Left lung (tissue), 10 donors: Measurements from ENCODE around the gene PSEN2. TPM values are rescaled to one million over a fixed set of nuclear protein-coding genes. Genes with fewer than 3 reads are reported as not detected.
"Not testable (repeated sequence)": the region's sequence is repeated elsewhere in the genome, so short reads cannot be mapped to it uniquely, and the experiment has no call there.

Source experiments
- ATAC-seq: fragments of 200-7000 bp; cut with Tn5 transposase; one replicate; pipeline ENCODE4 v1.9.1; 2020; ENCODE audit warnings: moderate library complexity
- DNase-seq, 4 donors: peaks; one replicate each; pipeline ENCODE4 v3.0.0-alpha.2; 2013 to 2020
- H3K27ac ChIP-seq, 2 donors: fragments of 200-600 bp; sonication (generic) in 1 of 2; one replicate each; pipeline versions ENCODE4 v1.5.0 to v1.8.0; 2020 to 2021
- H3K27me3 ChIP-seq, 2 donors: fragments of 200-600 bp; sonication (generic) in 1 of 2; one replicate each; pipeline versions ENCODE4 v1.5.0 to v1.8.0; 2020 to 2021
- H3K36me3 ChIP-seq, 2 donors: fragments of 200-600 bp; sonication (generic) in 1 of 2; one replicate each; pipeline versions ENCODE4 v1.5.0 to v1.8.0; 2020 to 2021
- H3K4me1 ChIP-seq, 2 donors: fragments of 200-600 bp; one replicate each; pipeline ENCODE4 v1.8.0; 2021
- H3K4me3 ChIP-seq, 2 donors: fragments of 200-600 bp; sonication (generic) in 1 of 2; one replicate each; pipeline versions ENCODE4 v1.5.0 to v1.8.0; 2020 to 2021; ENCODE audit warnings: mild to moderate bottlenecking in 1 of 2
- H3K9me3 ChIP-seq, 2 donors: fragments of 200-600 bp; sonication (generic) in 1 of 2; one replicate each; pipeline versions ENCODE4 v1.5.0 to v1.8.0; 2020 to 2021
- intact Hi-C, 2 donors: fragments of 100-400 bp; cut with DNase I; formaldehyde crosslinking; loops; one replicate each; pipeline versions ENCODE4 v1.11.2 to v1.14.2; 2022
- polyA plus RNA-seq, 6 donors: library from polyadenylated mRNA; unstranded; fragments of 120-200 nt; gene quantifications; one replicate each; pipeline ENCODE4 v1.2.1, GENCODE V29; 2013; ENCODE audit not compliant: insufficient read length in 6 of 6
- total RNA-seq, 2 donors: library from RNA; stranded (reverse); fragmentation: NEBNext Ultra II Directional; extraction: Animal tissue kit (Norgen Biotek cat#: 25700); gene quantifications; one replicate each; pipeline ENCODE4 v1.2.1, GENCODE V29; 2021
- TF ChIP-seq, protein P1 (sequence below), 2 donors: fragments of 200-600 bp; sonication (generic) in 1 of 2; IDR thresholded peaks; one replicate each; pipeline versions ENCODE4 v1.5.0 to v1.8.0; 2021; ENCODE audit warnings: antibody characterized with exemption in 2 of 2
- donor health status: DM: no; HTN: yes; CAD: no.
- donor health status: DM: no; HTN: no; CAD: no.

Gene PSEN2
- total and polyA plus RNA-seq, 8 donors: 9.2 to 24.8 (median 11.5) TPM

- DNase-seq (peak; percentile 81 to 98 (median 95)), ATAC-seq (peak; percentile 100)
- no peaks in the 10 kb centered on the region for H3K36me3 ChIP-seq
- H3K27ac ChIP-seq: peak overlapping the region; percentile 68 to 81
- intact Hi-C loops: loop anchor here (5.0 kb wide), 2 partner anchors 91 to 196 kb away; partner anchors contain the start of gene ITPKB (in 1 of the 2)
- TF ChIP-seq, protein P1, sequence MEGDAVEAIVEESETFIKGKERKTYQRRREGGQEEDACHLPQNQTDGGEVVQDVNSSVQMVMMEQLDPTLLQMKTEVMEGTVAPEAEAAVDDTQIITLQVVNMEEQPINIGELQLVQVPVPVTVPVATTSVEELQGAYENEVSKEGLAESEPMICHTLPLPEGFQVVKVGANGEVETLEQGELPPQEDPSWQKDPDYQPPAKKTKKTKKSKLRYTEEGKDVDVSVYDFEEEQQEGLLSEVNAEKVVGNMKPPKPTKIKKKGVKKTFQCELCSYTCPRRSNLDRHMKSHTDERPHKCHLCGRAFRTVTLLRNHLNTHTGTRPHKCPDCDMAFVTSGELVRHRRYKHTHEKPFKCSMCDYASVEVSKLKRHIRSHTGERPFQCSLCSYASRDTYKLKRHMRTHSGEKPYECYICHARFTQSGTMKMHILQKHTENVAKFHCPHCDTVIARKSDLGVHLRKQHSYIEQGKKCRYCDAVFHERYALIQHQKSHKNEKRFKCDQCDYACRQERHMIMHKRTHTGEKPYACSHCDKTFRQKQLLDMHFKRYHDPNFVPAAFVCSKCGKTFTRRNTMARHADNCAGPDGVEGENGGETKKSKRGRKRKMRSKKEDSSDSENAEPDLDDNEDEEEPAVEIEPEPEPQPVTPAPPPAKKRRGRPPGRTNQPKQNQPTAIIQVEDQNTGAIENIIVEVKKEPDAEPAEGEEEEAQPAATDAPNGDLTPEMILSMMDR (IDR thresholded peaks at IDR 0.05): peak; percentile 93 to 98
- peak overlapping the region in 1 of 2 donors; percentile 8 for H3K4me3 ChIP-seq
- H3K4me1 ChIP-seq: peaks cover 9 to 19% of the 10 kb centered on the region in 2 donors
- no peaks in the 10 kb centered on the region for H3K9me3 ChIP-seq
- H3K27me3 ChIP-seq: no peaks in the 10 kb centered on the region
These were observed 42.4 kb upstream of the PSEN2 start for GRCh38 chr1:226827968-226828513.

GRCh38 chr1:226829105-226829504, 41.3 kb upstream of the PSEN2 start:
- Histone ChIP-seq H3K27me3 (no peaks in the 10 kb centered on the region), H3K36me3 (no peaks in the 10 kb centered on the region), H3K4me3 (no peak overlapping the region), H3K9me3 (no peaks in the 10 kb centered on the region), H3K4me1 (peaks cover 9 to 19% of the 10 kb centered on the region in 2 donors), H3K27ac (no peak overlapping the region)
- ATAC-seq: no peak
- intact Hi-C loops: loop anchor here (5.0 kb wide), 2 partner anchors 92 to 197 kb away; partner anchors contain the start of gene ITPKB (in 1 of the 2)
- TF ChIP-seq, protein P1 (IDR thresholded peaks at IDR 0.05): no peak
- DNase-seq: no peak

- Histone ChIP-seq H3K36me3 (no peaks in the 10 kb centered on the region), H3K27ac (no peak overlapping the region), H3K4me1 (peaks cover 9 to 17% of the 10 kb centered on the region in 2 donors), H3K9me3 (no peaks in the 10 kb centered on the region), H3K4me3 (no peak overlapping the region), H3K27me3 (no peaks in the 10 kb centered on the region)
- intact Hi-C loops: no loop called here
- DNase-seq (no peak), ATAC-seq (no peak)
- TF ChIP-seq, protein P1 (IDR thresholded peaks at IDR 0.05): no peak
These were observed 38.5 kb upstream of the PSEN2 start for GRCh38 chr1:226831953-226832352.

DNA sequence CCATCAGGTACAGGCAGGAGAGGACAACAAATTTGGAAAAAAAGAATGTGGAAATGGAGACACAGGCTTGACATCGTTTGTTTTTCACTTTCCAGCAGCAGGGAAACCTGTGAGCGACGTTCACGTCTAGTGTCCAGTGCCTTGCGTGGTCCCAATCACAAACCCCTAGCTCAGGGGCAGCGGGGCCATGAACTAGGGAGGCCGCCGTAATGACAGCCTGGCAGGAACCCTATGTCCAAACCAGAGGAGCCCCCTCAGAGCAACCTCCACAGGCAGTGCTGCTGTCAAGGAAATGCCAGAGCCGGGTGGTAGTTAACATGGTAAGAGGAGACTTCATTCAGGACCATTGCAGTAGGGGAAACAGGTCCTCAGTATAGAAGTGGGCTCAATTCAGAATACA, 37.8 kb upstream of the PSEN2 start:
- intact Hi-C loops: no loop called here
- H3K36me3 ChIP-seq: no peaks in the 10 kb centered on the region
- TF ChIP-seq, protein P1 (IDR thresholded peaks at IDR 0.05): no peak
- ATAC-seq (no peak), DNase-seq (no peak)
- no peak overlapping the region for H3K4me3 ChIP-seq
- H3K9me3 ChIP-seq: no peaks in the 10 kb centered on the region
- no peaks in the 10 kb centered on the region for H3K27me3 ChIP-seq
- no peak overlapping the region for H3K27ac ChIP-seq
- peaks cover 4 to 10% of the 10 kb centered on the region in 2 donors for H3K4me1 ChIP-seq

DNA sequence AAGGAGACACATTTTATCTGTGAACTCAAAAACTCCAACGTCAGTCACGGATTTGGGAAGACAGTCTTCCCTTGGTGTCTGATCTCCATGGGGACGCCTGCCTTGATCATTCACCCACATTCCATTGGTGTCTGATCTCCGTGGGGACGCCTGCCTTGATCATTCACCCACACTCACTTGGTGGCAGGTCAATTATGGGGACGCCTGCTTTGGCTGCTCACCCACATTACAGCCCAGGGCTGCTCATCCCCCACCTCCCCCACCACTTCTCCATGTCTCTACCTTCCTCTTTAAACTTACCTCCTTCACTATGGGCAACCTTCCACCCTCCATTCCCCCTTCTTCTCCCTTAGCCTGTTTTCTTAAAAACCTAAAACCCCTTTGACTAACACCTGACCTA, 36.2 kb upstream of the PSEN2 start:
- H3K27ac ChIP-seq, ATAC-seq, H3K9me3 ChIP-seq, H3K36me3 ChIP-seq, intact Hi-C loops, H3K4me3 ChIP-seq, H3K27me3 ChIP-seq, H3K4me1 ChIP-seq, DNase-seq: not testable (repeated sequence)

DNA sequence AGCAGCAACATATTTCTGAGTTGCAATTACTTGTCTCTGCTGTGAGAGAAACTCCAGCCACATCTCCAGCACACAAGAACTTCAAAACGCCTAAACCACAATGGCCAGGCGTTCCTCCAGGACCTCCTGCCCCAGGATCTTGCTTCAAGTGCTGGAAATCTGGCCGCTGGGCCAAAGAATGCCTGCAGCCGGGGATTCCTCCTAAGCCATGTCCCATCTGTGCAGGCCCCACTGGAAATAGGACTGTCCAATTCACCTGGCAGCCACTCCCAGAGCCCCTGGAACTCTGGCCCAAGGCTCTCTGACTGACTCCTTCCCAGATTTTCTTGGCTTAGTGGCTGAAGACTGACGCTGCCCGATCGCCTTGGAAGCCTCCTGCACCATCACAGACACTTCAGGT, 35.0 kb upstream of the PSEN2 start:
- ATAC-seq, H3K9me3 ChIP-seq, H3K27ac ChIP-seq: not testable (repeated sequence)

DNA sequence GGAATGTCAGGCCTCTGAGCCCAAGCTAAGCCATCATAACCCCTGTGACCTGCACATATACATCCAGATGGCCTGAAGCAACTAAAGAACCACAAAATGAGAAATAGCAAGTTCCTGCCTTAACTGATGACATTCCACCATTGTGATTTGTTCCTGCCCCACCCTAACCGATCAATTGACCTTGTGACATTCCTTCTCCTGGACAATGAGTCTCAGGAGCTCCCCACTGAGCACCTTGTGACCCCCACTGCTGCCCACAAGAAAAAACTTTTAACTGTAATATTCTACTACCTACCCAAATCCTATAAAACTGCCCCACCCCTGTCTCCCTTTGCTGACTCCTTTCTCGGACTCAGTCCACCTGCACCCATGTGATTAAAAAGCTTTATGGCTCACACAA, 32.5 kb upstream of the PSEN2 start:
- intact Hi-C loops, H3K36me3 ChIP-seq, H3K4me1 ChIP-seq, H3K9me3 ChIP-seq, H3K27me3 ChIP-seq, ATAC-seq, H3K27ac ChIP-seq, DNase-seq, H3K4me3 ChIP-seq: not testable (repeated sequence)

More for the DNA sequence above, 35.0 kb upstream of the PSEN2 start:
- intact Hi-C loops, DNase-seq, H3K27me3 ChIP-seq, H3K4me1 ChIP-seq, H3K4me3 ChIP-seq, H3K36me3 ChIP-seq: not testable (repeated sequence)
